ENCODE data around the gene RAB3IL1.

Gene RAB3IL1

DNA sequence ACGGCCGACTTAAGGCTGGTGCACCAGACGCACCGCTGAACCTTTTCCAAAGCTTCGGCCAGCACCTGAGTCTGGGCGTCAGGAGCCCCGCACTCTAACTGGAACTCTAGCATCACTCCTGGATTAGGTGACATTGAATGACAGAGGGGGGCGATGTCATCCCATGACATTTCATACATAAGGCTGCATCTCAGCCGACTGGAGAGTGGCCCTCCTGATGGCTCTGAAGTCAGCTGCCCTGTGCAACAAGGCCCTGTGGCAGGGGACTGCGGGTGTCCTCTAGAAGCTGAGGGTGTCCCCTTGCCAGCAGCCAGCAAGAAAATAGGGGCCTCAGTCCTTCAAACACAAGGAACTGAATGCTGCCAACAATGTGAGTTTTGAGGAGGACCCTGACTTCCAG, 16.0 kb downstream of the RAB3IL1 start:
- no peak for DNase-seq

DNA sequence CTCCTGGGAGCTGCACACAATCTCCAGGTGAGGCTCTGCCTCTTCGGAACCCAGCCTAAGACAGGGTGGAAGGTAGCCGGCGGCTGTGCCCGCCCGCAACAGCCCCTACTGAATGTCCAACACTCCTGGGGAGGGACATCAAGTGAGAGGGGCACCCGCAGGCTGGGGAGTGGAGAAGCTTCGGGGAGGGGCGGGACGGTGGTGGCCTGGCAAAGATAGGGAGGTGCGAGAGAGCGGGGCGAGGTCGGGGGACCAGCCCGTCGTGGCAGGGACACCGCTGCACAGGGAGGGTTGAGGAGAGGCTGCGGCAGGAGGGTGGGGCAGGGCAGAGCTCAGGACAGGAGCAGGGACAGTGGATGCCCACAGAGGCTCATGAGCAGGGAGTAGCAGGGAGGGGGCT, 17.1 kb downstream of the RAB3IL1 start:
- no peak for DNase-seq

DNA sequence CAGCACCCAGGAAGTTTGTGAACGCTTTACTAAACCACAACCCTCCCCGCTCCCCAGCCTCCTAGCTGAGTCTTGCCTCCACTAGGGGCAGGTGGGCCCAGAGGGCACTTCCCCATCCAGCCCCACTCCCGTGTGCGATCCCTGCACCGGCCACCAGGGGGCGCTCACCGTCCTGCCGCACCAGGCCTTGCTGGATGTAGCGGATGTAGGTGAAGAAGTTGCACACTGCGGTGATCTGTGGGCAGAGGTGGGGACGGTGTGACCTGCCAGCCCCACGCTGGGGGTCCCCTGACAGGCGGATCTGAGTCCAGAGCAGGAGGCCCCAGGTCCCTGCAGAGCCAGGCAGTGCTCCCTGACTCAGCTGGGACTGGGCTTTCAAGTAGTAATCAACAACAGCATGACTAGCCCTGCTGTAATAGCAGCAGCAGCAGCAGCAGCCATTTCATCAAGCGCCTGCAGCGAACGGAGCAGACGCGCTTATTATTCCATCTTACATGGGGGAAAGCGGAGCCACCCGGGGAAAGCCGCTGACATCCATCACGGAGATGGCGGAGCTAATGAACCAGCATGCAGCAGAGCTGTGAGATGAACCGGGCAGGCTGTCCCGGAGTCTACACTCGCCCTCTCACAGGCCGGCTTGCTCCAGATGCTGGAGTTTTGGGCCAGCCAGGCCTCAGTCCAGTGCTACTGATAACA, 18.1 kb downstream of the RAB3IL1 start:
- peak; percentile 92 for DNase-seq

DNA sequence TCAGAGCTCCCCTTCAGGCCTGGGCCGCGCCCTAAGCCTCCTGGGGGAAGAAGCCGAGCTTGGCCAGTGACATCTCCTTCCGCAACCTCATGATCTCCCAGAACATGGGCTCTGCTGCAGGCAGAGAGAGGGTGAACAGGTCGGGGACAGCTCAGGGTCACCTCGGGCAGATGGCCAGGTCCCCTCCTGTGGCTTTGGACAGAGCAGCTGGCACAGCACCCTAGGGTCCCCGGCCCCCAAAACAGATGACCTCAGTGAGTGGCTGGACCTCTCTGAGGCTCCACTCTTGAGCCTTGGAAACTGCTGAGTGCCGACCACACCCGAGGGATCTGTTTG, 19.2 kb downstream of the RAB3IL1 start:
- no peak for DNase-seq

DNA sequence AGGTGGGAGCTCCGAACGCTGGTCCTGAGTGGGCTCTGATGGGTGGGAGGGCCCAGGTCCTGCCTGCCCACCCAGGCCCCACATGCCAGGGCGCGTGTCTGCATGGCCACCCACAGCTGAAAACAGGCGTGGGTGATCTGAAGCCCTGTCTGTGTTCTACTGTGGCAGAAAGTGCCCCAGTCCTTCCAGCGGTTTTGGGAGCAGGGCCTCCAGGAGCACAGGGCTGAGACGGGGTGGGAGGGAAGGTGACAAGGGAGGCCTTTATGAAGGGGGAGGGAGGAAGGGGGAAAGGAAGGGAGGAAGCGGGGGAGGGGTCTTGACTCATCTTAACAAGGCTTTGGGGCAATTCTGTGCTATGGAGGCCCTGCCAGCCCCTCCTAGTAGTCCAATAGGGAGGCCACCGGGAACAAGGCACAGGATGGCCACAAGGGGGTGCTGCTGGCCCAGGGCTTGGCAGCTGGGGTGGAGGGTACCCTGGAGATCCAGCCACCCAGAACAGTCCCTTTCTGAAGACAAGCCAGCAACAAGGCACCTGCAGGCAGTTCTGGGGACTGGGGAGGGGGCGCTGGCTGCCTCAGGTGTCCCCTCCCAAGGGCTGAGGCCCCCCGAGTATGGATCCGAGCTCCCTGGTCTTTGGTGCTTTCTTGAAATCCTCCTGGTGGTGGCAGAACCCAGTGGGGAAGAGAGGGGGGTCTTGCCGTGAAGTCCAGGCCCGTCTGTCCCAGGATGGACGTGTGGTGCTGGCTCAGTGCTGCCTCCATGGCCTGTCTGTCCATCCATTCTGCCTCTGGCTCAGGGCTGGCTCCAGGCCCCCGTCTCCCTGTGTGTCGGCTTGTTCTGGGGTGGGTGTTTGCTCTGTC, 19.7 kb downstream of the RAB3IL1 start:
- peak; percentile 81 for DNase-seq

DNA sequence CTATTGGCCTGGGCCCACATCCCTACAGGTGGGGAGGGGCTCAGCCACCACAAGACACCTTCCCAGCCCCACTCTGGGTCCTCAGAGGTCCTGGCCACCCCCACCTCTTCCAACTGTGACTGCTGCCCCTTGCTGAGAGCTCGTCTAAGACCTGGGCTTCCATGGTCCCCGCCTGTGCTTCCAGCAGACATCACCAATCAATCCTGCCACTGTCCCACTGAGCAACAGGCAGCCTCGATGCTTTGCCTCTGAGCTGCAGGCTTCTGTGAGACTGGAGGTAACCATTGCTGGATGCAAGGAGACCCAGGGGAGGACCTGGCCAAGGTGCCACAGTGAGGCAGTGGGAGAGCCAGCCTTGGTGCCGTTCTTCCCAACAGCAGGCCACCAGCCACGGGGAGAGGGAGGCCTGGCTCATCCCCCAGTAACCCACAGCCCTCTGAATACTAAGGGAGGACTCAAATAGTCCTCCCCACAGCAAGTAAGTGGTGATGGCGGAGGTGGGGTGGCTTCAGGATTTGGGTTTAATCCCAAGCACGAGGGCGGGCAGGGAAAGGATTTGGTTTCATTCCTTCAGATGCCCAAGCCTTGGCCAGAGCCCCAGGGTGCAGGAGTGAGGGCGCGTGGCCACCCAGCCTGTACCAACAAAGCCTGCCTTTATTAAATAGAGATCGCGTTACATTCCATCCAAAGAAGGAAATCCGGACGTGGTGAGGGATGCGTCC, 20.5 kb downstream of the RAB3IL1 start:
- DNase-seq: no peak

DNA sequence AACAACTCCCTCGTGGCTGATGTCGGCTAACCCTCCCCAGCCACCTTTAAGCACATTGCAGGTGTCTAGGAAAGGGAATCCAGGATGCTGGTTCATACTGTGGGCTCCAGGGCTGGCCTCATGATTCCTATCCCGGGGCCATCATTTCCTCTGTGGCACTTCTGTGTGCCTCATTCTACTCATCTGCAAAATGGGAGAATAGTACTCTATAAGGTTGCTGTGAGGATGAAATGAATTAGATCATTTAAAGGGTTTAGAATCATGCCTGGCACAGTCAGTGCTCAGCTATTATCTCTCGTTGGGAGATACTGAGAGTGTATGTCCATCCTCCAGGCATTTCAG, 21.7 kb downstream of the RAB3IL1 start:
- DNase-seq: no peak

DNA sequence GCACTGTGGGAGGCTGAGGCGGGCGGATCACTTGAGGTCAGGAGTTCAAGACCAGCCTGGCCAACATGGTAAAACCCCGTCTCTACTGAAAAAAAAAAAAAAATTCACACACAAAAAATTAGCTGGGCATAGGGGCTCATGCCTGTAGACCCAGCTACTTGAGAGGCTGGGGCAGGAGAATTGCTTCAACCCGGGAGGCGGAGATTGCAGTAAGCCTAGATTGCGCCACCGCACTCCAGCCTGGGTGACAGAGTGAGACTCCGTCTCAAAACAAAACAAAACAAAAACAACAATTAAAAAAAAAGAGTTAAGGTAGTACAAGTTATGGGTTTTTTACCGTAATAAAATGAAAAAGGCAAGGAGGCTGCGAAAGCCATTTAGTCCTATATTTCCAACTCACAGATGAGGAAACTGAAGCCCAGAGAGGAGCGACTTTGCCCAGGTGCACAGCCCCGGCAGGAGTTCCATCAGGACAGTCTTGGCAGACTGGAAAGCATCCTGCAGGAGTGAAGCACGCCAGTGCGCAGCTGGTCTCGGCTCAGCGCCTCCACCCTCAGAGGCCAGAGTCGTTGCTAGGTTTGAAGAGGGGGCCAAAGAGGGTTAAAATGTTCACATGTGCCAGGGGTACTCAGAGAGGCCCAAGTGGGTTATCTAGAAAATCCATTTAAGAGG, 22.2 kb downstream of the RAB3IL1 start:
- no peak for DNase-seq

DNA sequence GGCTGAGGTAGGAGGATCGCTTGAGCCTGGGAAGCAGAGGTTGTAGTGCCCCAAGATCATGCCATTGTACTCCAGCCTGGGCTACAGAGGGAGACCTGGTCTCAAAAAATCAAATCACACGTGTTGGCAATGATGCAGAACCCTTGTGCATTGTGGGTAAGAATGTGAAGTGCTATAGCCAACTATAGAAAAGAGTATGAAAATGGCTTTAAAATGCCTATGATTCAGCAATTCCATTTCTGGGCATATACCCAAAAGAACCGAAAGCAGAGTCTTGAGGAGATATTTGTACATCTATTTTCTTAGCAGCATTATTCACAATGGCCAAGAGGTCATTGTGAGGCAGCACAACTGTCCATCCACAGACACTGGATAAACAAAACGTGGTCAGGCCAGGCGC, 23.4 kb downstream of the RAB3IL1 start:
- DNase-seq: no peak

DNA sequence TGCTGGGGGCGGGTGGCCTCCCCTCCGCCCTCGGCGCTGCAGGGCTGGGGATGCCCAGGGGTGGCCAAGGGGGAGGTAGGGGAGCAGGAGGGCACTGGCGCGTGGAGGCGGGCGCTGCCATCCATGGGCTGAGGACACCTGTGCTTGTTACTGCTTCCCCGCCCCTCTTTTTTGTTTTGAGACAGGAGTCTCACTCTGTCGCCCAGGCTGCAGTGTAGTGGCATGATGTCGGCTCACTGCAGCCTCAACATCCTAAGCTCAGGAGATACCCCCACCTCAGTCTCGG, 25.3 kb downstream of the RAB3IL1 start:
- DNase-seq: no peak

DNA sequence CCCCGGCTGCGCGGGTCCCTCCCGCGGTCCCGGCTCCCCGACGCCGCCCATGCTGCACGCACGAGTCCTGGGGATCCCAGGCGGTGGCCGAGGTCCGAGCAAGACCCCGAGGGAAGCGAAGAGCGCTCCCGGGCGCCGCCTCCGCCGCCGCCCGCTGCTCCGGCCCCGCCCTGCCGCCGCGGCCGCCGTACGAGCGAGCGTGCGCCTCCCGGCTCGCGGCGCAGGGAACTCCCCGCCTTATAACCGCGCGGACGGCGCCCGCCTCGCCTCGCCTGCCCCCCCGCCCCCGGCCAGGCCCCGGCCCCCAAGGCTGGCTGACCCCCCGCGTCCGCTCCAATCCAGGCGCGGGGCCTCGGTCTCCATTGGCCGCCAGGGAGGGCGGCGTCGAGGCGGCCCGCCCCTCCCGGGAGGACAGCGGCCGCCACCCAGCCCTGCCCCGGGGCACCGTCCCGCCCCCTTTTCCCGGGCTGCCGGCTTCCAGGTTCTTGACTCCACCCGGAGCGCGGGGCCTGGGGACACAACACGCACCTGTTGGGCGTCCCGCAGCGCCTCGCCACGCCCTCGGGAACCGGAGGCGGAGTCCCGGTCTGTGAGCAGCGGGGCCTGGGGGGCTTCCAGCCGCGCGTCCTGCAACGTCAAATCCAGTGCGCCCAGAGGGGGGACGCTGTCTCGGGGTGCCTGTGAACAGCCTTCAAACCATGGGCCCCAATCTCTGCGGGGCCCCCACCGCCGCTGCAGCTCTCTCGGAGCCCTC, 25.9 kb downstream of the RAB3IL1 start, which contains the start of gene FADS3:
TSS of gene FADS3 (minus strand) at position 215 of the 754 bp plus-strand sequence. CDS start at position 51, 164 bp downstream.
- DNase-seq: peak; percentile 25

DNA sequence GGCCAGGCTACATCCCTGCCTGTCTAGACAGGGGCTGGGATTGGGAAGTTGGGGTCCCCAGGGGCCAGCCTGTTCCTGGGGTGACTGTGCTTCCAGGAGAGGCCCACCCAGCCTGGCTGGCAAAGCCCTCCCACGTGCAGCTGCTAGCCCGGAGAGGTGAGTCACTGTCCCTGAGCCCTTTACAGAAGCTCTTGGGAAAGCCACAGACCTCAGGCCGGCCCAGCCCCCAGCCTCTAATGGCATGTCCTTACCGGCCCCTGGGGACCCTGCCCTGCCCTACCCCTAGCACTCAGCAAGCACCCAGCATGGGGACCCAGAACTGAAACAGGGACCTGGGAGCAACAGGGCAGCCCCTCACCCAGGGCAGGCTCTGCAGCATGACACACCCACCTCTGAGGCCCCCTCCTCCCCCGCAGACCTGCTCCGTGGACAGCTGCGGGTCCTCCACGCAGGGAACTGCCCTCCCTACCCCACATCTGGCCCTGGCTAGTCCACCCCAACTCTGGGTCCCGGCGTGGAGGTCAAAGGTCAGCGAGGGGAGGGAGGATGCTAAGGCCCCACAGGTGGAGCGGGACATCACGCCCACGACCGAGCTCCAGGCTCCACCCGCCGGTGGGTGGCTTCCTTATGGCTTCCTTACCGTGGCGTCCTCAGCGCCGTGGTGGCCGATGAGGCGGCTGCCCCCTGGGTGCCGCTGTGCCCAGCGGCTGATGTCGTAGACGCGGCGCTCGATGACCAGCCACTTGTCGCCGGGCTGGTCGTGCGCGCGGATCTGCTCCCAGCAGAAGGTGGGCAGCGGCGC, 26.6 kb downstream of the RAB3IL1 start:
- DNase-seq: peak; percentile 20

DNA sequence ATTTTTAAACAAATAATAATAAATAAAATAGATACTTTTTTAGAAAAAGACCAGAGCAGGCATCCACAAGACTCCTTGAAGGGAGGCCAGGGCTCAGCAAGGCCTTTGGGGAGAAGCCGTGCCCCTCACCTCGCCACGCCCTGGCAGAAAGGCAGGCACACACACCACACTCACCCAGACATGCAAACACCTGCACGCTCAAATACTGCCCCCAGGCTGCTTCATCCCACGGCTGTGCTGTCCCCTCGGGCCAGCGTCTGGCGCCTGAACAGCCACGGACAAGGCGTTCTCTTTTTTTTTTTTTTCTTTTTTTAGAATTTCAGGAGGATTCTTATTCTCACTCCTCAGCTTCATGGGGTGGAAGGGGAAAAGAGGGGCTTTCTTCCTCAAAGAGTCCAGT, 27.5 kb downstream of the RAB3IL1 start:
- no peak for DNase-seq

DNA sequence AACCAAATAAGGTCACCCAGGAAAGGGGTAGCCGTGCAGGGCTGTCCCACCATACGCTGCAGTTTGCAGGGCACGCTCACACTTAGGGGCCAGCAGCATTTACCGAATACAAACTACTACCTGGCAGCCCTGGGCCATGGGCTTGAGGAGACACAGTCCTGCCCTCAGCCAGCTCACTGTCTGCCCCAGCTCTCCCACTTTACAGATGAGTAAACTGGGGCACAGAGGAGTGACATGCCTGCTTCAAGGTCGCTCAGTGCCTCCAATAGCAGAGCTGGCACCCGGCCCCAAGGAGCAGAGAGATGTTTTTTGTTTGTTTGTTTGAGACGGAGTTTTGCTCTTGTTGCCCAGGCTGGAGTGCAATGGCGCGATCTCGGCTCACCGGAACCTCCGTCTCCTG, 28.8 kb downstream of the RAB3IL1 start:
- DNase-seq: no peak

DNA sequence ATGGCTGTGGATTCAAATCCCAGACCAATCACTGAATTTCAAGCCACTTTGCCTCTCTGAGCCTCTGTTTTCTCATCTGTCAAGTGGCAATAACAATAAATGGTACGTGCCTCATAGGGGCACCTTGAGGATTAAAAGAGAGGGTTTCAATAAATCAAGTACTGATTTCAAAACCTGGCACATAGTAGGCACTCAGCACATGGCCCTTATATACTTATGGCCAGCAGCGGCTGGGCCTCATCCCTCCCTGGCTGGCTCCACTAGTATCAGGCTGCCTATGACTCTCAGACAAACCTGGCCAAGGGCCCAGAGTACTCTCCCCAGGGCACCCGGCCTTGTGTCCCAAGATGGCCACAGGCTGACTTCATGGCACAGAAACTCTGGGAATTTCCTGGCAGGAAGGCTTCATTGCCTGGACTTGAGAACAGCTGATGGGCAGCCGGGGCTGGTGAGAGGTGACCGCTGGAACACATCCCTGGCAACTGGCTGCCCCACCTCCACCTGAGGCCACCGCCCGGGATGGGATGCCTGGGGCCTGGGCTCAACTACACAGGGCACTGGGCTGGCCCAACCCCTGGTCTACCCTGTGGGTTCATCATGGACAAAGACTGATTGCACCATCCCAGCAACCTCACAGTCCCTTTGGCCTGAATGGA, 29.4 kb downstream of the RAB3IL1 start:
- no peak for DNase-seq

DNA sequence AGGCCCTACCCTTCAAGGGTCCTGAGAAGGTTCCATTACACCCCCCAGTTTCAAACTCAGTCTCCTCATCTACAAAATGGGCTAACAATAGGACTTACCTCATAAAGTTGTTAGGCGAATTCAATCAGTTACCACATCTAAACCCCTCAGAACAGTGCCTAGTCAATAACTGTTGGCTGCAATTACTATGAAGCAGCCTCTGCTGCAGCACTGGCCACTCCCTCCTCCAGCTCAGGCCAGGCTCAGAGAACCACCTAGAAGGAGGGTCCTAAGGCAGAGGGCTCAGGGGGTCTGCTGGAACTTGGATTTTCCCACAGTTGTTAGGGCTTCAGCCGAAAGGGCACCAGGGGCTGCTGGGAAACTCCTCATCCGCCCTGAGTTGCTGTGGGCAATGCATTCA, 30.7 kb downstream of the RAB3IL1 start:
- no peak for DNase-seq

DNA sequence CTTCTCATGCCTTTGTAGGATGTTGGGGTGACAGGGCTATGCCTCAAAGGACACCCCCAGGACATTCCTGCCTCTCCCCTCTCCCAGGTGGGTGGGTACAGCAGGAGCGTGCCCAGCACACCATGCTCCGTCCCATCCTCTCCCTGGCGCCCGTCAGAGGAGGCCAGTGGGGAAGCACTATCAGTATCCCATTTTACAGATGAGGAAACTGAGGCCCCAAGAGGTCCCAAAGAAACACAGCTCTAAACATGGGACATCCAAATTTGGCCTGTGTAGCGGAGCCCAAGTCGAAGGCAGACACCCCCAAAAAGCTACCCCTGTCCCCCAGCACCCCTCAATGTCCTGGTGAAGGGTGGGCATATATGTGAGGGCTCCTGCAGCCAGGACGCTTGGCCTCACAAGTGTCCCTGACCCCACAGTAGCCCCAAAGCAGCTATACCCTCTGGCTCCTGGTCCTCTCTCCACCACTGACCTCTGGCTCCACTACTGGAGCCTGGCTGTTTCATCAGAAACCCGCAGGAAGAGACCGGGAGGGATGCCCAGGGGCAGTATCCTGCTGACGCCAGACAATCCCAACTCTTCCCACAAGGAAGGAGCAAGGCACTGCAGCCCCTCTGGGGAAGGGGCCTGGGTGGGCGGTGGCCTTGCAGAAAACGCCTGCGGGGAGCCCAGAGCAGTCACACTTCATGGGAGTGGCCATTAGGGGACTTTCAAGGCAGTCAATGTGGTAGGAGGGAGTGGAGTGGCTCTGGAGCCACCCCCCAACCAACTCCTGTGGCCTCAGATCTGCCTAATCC, 31.4 kb downstream of the RAB3IL1 start:
- DNase-seq: no peak

DNA sequence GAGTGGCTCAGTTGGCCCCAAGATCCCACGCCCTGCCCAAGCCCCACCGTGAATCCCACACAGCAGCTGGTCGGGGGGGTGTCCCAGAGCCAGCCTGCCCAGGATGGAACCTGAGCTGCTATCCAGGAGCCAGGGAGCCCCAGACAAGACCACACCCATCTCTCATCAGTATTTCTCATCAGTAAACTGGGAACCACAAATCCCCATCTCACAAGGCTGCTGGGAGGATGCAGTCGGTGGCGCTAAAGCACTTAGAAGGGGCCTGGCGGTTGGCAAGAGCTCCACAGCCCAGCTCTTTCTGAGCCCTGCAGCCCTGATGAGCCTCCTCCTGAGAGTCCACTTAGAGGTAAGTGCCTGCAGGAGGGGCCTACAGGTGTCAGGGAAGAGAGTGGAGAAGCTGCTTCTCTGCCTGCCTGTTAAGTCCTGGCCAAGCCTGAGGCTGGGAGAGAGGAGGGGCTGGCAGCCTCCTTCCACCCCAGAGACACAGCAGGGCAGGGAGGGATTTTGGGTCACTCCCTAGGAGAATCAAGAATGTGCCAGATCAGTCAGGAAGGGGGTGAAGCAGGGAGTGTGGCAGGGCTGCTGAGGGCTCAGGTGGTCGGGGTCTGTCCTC, 32.1 kb downstream of the RAB3IL1 start:
- DNase-seq: no peak

DNA sequence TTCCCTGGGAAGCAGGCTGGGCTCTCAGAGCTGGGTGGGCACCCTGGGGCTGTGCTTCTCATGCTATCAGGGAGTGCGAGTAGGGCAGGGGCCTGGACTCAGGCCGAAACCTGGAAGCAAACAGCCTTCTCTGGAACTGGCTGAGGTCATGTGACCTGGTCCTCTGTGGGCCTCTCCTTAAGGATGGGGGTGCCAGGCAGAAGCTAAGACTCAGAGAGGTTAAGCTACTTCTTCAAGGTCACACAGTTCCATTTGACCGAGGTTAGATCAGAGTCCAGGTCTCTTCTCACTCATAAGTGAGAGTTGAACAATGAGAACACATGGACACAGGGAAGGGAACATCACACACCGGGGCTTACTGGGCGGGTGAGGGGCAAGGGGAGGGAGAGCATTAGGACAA, 33.4 kb downstream of the RAB3IL1 start:
- no peak for DNase-seq

DNA sequence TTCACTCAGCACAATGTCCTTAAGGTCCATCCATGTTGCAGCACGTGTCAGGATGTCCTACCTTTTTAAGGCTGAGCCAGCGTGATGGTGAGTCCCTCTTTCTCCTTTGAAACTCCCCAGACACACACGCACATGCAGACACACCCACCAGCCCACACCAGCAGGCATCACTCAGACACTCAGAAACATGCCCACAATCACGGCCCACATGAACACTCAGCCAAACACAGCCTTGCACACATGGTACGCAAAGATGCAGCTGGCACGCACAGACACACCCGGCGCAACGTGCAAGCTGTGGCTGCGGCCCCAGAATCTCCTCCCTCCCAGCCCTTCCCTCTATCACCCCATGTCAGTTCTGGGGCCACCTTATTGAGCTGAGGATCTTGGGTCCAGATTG, 34.0 kb downstream of the RAB3IL1 start:
- DNase-seq: no peak

Data from activated CD4-positive, alpha-beta T cell treated with anti-CD3 and anti-CD28 coated beads, Interleukin-2, amount 50 U/mL, for 16 hours (primary cell).